HG03159 (cell line): ENCODE data around the gene AUTS2.
A peak's percentile ranks its signal among the peaks of the same experiment; 100 is the strongest.

ENCODE experiments used
- ATAC-seq: cut with Tn5 transposase; IDR thresholded peaks from one replicate; pipeline ENCODE4 v1.9.1; 2021; ENCODE audit warnings: mild to moderate bottlenecking, moderate library complexity; ENCODE audit not compliant: unreplicated experiment

Gene AUTS2

DNA sequence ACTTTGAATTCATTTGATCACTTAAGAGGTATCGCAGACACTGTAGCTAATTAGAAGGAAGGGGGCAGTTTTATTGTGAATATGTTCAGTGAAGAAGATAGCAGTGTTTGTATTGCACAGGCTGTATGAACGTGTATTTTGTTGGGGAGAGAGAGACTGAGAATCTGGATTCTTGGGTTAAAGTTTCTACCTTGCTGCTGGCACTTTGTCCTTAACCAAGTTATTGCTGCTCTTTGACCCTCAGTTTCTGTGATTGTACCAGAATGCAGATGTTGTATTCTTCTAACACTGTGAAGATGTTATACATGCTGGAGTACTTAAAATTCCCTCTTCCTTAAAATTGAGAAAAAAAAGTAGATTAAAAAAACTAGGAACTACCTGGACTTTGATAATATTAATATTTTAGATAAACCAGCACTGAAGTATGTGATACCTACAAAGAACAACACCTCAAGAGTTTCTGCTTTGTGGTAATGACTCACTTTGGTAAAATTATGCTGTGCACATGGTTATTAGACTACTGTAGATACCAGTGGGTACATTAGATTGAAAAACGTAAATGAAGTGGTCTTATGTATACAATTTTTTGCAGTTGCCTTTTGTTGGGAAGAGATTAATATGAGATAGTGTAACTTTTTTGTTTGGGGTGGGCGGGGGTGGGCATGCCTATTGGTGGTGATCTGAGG is 321.3 kb downstream of the AUTS2 start:
- no peak for ATAC-seq

- ATAC-seq: no peak
Observed at GRCh38 chr7:69920797-69921196, 322.5 kb downstream of the AUTS2 start.

DNA sequence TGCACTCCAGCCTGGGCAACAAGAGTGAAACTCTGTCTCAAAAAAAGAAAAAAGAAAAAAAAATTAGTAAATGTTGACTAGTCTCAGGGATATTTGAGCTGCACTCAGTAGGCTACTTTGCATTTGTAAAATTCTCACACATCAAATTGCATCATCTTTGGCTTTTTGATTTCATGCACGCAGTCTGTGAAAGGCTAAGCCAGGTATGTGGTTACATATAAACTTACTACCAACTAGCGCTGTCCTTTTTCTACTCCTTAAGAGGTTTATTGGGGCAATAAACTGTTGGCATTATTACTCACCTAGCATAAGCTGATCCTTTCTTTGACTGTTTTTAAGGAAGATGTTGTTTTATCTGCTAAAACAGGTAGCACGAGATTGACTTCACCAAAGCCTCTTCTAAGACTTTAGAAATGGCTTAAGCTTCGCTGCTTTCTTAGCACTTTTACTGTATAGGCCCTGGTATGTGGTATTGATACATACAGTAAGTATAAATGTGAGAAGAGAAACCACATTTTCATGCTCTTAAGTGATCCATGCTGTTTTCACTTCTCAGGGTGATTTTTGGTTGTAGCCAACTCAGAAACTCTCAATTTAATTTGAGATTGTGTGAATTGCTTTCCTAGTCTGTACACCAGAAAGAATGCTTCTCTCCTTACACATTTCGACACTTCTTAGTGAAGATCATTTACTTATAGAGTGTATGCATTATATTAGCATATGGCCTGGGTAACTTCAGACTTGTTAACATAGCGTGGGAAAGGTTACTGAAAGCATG is 323.9 kb downstream of the AUTS2 start:
- ATAC-seq: peak; percentile 74

DNA sequence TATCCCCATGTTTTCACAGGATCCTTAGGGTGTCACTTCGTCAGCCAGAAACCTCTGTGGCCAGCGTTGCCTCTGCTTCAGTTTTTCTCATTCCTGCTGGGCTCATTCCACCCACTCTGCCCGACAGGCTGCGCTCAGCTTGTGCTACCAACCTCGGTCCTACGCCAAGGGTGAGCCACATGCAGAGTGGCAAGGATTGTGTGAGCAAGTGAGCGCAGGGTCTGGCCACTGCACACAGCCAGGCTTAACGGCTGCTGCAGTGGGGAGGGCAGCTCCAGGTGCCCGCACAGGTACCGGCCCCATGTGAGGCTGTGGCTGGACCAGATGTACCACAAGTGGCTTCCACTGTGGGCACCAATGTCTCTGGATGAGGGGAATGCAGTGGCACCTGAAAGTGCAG is 329.2 kb downstream of the AUTS2 start:
- ATAC-seq: no peak

DNA sequence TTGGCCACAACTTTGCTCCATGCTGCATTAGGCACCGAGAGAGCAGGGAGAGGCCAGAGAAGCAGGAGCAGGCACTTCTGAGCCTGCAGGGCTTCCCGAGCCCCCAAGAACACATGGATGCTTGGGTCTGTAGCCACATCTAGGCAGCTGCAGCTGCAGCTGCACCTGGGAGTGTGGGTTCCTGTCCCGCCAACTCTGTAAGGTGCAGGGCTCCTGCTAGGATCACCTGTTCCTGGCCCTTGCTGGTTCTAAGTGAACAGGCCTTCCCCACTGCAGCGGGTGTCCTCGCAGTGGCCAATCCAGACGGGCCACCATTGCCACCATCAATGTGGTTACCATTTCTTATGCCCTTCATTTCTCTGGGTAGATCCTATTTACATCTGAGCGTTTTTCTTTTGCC is 330.3 kb downstream of the AUTS2 start:
- no peak for ATAC-seq

GRCh38 chr7:69929622-69930021 is 331.3 kb downstream of the AUTS2 start:
- ATAC-seq: no peak

DNA sequence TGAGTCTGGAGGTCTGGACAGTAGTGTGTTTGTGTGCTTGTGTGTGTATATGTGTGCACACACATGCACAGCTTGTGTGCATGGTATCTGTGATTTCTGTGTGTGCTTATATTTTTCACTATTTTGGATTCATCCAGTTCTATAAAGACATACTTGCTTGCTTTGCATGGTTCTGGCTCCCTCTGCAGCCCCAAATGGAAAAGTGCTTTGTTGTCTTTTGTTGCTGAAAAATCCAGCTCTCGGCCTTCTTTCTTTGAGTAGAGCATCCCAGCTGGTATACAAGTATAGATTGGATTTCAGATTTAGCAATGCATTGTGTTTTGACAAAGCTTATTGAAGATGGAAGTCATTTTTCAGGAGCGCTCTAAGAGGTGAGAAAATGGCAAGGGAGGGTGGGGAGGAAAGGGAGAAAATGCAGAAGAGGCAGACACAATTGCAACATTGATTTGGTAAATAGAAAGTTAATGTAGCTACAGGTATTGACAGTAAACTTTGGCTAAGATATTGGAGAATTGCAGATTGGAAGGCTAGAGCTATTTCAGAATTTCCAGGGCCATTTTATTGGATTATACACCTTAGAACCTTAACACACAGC is 333.9 kb downstream of the AUTS2 start:
- no peak for ATAC-seq

DNA sequence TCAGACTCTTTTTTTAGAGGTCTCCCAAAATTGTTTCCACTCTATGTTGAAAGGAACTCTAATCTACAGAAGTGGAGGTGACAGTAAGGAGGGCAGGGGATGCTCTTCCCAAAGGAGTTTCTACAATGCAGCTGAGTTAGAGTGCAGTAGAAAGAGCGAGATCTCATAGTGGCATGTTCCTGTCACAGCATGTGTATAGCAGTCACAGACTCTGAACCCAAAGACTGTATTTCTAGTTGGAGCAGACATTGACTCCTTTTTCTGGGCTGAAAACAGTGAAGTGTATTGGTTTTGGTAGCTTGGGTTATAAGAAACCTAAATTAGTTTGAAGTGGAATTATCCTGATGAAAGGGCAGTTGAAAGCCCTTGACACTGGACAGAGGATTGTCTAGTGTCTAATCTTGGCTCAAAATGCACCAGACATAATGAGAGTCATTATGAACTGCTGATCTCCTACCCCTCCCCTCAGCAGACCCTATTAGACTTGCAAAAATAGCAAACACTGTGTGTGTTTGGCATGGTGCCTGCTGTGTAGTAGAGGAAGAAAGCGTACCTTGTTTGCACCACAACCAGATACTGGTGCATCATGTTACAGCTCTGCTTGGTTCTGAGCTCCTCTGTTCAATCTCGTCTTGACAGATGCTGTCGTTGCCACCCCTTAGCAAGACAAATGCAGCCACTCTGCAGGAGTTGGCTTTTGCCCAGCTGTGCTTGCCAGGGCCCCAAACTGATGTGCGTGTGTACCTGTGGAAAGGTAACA is 336.0 kb downstream of the AUTS2 start:
- no peak for ATAC-seq

DNA sequence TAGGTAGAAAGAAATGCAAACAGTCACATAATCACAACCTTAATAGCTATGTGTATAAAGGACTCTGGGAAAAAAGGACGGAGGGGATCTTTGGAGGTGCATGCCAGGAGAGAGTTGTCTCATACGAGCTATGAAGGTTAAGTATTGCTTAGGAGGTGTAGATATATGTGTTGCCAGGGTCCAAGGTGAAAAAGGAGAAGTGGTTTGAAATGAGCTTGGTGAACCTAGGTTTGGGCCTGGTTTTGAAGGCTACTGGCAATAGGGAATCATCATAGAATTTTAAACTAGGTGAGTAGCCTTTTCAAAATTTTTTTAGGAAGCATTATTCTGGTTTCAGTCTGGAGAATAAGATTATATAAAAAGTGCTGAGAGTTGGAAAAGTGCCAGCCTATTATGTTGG is 336.8 kb downstream of the AUTS2 start:
- ATAC-seq: no peak

DNA sequence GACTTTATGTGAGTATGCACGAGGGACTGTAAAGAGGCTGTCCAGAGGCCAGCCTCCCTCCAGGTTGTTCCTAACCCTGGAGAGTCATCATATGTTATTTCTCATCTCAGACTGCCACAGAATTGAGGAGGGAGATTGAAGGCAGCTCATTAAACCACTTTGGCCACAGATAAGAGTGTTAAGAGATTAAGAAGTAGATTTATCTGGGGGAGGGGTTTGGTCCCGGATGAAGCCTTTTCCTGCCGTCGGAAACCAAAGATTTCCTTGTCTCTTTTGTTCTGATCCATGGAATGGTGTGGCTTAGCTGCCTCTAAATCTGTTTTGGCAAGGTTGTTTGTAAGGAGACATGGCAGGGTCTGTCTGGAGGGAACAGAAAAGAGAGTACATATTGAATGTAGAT is 338.8 kb downstream of the AUTS2 start:
- ATAC-seq: no peak

DNA sequence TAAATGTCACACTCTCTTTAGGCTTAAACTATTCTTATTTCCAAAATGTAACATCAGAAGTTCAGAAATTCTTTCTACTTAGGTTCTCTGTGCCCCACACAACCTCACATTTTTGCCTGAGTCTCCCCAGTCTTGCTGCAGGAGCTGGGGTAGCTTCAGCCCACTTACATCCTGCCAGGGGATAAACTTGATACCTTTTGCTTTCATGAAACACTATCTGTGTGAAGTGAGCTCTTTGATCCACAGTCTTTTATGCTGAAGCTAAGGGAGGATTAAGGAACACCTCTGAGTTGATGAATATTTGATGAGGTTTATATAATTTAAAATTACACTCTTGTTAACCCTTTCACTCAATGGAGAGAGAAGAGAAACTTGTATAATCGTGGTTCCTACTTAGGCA is 341.0 kb downstream of the AUTS2 start:
- no peak for ATAC-seq

DNA sequence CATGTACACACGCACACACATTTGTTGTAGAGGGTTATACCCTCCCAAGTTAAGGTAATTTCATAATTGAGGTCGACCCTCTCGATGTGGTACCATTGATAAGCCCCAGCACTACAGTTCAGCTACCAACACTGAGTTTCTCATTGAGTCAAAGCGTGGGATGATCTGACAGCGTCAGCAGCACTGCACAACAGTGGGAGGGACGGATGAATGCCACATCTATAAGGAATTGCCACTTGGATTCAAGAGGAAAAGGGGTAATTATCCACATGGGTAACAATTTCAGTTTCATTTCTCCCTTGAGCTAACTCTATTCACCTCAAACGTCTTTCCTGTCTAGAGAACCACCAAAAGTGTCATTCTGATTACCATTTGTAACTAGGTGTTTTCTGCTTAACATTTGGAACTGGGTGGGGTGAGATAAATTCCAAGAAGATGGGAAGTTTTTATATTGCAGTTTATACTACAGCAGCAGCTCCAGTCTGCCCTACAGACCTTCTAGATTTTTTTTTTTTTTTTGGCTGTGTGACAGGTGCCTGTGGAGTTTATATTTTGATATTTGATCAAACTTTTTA is 342.9 kb downstream of the AUTS2 start:
- no peak for ATAC-seq

DNA sequence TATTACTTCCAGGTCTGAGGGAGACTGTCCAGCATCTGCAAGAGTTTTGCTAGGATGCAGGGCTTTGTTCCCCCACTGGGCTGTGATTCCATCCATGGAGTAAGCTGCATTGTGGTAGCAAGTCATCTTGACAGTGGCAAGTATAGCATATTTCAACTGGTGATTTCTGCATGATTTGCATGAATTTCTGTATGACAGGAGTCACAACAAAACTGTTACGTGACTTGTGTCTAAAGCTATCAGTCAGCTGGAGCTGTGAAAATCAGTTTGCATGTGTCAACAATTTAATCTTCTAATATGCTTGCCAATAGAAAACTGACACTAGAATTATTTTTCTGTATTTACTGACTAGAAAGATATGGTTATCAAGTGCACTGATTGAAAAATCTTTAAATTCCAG is 344.3 kb downstream of the AUTS2 start:
- ATAC-seq: no peak

DNA sequence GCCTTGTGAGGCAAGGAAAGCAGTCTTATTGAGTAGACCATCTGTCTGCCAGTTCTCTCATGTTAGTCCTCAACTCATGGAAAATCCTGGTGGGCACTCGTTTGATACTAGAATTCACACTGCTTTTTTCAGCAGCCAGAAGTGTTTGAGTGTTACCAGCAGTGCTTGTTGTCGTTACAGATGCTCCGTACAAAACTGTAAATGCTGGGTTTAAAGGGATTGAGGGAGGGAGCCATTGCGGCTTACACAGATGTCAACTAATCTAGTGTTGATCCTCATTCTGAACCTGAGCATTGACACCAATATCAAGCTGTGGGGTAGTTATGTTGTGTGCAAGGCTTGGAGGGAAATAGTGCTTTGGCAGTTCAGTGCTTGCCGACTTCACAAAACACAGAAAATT is 348.6 kb downstream of the AUTS2 start:
- no peak for ATAC-seq

DNA sequence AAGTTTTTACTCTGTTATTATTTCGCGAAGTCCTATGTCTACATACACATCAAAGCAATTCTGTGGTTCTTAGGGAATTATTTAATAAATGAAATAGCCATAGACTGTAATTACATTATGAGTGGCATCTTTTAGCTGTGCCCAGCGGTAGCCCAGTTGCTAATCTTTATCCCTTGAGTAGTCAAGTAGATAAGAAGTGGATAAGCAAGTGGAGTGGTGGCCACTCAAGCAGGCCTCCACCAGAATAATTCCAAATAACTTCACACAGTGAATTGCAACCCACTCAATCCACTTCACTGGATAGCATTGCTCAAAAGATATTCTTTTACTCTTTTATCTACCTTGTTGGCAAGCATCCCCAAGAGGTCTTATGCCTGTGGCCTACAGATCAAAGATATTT is 349.7 kb downstream of the AUTS2 start:
- ATAC-seq: no peak

DNA sequence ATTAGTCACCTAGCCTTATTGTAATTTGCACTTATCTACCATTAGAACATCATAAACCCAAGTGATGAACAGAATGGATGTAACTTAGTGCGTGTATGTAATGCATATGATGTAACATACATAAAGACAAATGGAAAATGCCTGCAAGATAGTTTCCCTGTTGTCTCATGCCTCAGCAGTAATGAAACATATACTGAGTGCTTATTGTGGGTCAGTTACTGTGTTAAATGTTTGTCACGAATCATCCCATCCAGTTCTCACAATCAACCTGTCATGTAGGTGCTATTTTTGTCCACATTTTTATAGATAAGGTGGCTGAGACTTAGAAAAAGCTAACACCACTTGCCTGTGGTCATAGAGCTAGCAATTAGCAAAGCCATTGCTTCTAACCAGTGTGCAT is 350.8 kb downstream of the AUTS2 start:
- ATAC-seq: no peak

- ATAC-seq: no peak
Observed at GRCh38 chr7:69951458-69951857, 353.2 kb downstream of the AUTS2 start.

DNA sequence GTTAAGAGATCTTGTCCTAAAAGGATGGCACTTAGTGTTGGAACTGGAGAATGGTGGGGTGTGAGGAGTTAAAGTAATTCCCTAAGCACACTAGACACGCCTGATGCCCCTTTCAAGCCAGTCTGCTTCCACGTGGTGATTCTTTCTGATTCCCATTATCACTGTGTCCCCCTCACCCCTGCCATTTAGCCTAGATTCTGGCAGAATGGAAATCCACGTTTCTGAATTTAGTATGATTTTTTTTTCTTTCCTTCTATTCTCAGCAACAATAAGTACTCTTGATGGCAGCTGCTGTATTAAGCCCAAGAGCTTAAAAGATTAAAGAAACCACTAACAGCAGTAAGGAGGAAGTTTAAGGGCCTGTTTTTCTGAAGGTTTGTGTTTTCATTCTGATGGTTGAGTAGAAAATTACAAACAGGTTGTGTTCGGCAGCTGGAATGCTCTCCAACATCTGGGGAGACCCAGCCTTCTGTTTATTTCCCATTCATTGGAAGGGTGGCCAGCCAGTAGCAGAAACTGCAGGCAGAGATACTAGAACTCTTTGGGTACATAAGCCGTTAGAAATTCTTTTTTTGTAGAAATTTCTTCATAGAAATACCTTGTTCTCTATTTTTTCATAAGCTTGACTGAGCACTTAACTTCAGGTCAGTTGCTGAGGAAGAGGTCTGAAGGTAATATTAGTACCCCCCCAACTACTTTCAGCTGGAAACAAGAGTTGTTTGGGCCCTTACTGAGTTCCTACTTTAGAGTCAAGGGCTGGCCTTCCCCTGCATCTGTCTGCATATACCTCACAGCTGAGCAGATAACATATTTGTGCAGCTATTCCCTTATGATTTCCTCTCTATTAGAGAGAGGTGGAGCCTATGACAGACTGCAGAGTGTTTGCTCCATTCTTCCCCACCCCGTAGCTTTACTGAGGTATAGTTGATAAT is 355.1 kb downstream of the AUTS2 start:
- ATAC-seq: no peak

DNA sequence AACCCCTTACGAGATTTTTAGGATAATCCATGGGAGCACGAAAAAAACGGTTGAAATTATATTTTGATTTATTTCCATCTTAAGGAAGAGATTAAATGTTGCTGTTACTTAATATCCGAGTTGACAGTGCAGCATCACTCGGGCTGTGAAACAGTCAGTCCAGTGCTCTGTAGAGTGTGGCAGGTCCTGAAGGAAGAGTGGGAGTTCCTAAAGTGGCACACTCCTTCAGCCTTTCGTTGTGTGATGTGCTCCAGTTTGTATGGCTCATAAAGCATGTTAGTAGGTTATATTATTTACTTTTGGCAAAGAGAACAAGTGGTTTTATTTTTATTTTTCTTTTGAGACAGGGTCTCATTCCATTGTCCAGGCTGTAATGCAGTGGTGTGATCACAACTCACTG is 358.3 kb downstream of the AUTS2 start:
- no peak for ATAC-seq

- no peak for ATAC-seq
Observed at GRCh38 chr7:69957661-69958060, 359.4 kb downstream of the AUTS2 start.
